Globus pallidus (tissue), 1 donor: ENCODE data around the gene THADA.

Experiments used
- DNase-seq: peaks from one replicate; pipeline ENCODE4 v3.0.0-alpha.2; 2015; ENCODE audit warnings: low spot score

Gene THADA

DNA sequence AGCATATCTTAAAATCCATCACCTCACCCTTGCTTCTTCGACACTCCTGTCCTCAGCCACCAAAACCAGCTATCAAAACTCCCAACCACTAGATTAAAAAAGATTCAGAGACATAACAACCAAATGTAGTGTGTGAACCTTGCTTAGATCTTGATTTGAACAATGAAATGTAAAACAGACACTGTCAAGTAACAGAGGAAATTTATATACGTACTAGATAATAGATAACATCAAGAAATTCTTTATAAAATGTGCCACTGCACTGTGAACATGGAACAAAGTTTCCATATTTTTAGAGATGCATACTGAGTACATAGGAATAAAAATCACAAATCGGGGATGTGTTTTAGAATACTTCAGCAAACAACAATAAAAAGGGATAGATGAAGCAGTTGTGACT, 86.0 kb downstream of the THADA start:
- DNase-seq, result no peak

GRCh38 chr2:43508209-43508608, 87.6 kb downstream of the THADA start:
- DNase-seq, result no peak

DNA sequence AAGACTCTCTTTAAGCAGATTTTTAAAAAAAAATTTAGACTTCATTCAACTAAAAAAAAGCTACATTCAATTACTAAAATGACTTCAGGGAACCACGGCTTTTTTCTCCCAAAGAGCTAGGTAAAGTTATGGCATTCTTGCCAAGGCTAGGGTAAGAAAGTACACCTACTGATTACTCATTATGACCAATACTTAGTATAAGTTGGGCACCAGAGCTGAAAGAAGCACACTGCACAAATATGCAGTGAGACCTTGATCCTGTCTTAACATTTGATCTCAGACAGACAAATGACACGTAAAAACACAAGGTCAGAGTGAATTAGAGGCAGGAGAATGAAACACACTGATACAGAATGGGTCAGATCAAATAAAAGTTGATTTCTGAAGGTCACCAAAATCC, 88.7 kb downstream of the THADA start:
- DNase-seq, result no peak

GRCh38 chr2:43495727-43496126, 100.1 kb downstream of the THADA start:
- DNase-seq, result no peak

GRCh38 chr2:43493954-43494353, 101.9 kb downstream of the THADA start:
- DNase-seq, result no peak

DNA sequence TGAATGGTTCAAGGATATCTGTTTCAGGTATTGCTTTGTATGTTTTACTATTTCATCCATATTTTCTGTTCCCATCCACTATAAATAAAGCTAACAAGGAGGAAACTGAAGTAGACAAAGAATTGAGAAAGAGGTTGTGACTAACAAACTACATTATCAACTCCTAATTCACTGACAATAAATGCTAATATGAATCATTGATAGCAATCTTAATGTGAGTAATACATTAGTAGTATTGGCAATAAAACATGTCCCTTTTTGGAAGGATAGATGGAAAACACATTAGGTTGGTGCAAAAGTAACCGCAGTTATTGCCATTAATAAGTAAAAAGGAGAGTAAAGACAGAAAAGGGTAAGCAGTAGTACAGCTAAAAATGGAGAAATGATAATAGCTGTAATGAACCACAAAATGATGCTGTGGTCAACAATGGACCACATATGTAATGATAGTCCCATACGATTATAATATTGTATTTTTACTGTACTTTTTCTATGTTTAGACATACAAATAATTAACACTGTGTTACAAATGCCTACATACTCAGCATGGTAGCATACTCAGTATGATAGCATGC, 104.7 kb downstream of the THADA start:
- DNase-seq, result no peak

GRCh38 chr2:43490252-43490786, 105.5 kb downstream of the THADA start:
- no peak for DNase-seq

DNA sequence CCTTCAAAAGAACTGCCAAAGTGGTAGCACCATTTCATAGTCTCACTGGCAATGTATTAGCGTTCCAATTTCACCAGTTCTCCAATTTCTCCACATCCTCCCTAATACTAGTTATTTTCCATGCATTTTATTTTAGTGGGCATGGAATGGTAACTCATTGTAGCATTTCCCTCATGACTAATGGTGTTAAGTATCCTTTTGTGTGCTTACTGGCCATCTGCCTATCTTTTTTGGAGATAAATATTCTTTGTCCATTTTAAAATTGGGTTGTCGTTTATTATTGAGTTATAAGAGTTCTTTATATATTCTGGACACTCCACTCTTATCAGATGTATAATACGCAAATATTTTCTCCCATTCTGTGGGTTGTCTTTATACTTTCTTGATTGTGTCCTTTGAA, 107.1 kb downstream of the THADA start:
- DNase-seq, result no peak

- DNase-seq, result no peak
These were observed 109.2 kb downstream of the THADA start for GRCh38 chr2:43486603-43487002.

DNA sequence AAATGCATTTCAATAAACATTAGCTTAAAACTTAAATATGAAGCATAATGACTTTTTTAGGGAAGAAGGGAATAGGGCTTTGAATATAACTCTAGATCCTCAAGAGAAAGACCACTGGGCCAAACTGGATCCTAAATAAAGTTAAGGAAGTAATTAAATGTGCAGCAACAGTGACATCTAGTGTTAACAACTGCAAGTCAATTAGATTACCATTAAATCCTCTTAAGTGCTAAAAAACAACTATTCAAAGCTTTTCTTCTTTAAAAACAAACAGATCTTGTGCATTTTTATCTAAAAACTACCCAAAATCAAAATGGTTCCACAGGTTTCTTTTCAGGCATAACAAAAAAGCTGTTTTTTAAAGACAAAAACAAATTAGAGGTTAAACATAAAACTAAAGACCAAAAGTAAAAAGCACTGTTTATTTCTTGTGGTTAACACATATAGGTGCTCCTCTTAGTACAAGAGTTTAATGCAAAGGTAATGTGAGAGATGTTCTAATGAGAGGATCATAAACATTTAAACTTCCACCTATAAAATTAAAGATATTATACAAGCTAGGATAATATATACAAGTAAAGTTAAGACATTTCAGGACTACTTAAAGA, 111.4 kb downstream of the THADA start:
- peak; percentile 74 for DNase-seq

DNA sequence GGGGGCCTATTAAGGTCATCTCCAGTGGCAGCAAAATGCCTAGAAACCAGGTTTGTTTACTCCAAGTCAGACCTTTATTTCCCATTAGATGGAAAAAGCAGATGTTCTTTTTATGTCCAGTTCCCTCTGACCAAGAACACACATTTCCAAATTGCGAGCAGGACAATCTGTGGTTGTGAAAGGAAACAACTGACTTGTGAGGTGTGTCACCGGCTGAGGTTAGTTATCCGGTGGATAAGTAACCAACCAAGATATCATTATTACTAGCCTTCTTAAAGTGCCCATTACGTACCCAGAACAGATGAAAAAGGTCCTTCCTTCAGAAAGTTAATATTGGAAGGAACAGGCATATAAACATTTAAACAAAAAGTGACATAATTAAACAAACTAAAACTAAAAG, 112.9 kb downstream of the THADA start:
- no peak for DNase-seq

- no peak for DNase-seq
These were observed 113.8 kb downstream of the THADA start for GRCh38 chr2:43481927-43482542.

GRCh38 chr2:43480874-43481273, 115.0 kb downstream of the THADA start:
- no peak for DNase-seq

- no peak for DNase-seq
These were observed 117.3 kb downstream of the THADA start for GRCh38 chr2:43478412-43479086.

GRCh38 chr2:43475922-43476321, 119.9 kb downstream of the THADA start:
- DNase-seq, result no peak

DNA sequence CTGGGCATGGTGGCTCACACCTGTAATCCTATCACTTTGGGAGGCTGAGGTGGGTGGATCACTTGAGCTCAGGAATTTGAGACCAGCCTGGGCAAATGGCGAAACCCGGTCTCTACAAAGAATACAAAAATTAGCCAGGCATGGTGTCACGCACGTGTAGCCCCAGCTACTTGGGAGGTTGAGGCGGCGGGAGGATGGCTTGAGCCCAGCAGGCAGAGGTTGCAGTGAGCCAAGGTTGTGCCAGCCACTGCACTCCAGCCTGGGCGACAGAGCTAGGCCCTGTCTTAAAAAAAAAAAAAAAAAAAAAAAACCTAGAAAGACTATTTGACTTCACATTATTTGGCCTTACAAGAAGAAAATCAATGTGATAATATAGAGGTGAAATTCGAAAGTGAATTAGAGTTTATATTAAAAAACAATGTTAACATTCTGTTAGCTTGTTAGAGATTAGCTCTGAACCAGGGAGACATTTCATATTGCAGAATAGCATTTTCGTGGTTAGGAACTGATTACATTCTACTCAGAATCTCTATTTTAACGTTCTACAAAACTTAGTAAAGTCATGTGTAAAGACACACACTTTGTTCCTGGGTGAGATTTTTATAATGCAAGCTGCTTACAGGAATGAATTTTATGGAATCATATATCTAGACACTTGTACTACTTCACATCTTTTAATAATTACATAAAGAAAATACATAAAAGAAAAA, 120.5 kb downstream of the THADA start:
- no peak for DNase-seq

DNA sequence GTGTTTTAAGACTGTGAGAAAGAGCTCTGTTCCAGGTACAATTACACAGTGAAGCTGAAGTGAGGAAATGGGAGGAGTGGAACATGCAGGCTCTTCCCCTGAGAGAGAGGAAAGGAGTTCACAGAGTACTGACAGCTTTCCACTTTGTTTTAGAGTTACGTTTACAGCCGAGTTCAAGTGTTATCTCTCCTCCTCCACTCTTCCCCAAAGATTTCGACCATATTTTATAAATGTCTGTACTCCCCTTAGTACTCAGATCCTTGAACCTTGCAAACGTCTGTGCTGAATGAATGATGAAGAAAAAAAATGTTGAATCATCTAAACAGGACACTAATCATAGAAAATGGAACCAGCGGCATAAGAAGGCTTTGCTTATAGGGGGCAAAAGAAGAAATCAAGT, 121.6 kb downstream of the THADA start:
- no peak for DNase-seq

- DNase-seq, result no peak
These were observed 122.1 kb downstream of the THADA start for GRCh38 chr2:43473767-43474166.

DNA sequence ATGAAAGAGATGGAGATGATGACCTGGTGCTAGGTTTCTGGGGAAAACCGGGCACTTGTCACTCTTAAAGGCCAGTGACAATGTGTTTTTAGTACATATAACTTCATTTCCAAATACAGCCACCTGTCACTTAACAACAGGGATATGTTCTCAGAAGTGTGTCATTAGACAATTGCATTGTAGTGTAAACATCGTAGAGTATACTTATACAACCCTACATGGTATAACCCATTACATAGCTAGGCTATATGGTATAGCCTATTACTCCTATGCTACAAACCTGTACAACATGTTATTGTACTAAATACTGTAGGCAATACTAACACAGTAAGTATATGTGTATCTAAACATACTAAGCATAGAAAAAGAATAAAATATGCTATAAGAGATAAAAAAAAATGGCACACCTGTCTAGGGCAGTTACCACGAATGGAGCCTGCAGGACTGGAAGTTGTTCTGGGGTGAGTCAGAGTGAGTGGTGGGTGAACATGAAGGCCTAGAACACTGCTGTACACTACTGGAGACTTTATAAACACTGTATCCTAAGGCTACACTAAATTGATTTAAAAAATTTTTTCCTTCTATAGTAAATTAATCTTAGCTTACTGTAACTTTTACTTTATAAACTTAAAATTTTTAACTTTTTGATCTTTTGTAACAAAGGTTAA, 123.2 kb downstream of the THADA start:
- no peak for DNase-seq

DNA sequence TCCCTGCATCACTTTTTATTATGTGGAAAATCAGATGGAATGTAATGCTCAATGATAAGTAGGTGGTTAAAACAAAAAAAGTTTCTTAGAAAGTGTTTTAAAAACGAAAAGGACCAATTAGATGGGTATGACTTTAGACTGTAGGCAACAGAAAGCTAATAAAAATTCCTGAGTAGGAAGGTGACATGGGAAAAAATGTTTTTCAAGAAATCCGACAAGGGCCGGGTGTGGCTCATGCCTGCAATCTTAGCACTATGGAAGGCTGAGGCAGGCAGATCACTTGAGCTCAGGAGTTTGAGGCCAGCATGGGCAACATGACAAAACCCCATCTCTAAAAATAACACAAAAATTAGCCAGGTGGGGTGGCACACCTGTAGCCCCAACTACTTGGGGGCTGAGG, 126.1 kb downstream of the THADA start:
- no peak for DNase-seq

DNA sequence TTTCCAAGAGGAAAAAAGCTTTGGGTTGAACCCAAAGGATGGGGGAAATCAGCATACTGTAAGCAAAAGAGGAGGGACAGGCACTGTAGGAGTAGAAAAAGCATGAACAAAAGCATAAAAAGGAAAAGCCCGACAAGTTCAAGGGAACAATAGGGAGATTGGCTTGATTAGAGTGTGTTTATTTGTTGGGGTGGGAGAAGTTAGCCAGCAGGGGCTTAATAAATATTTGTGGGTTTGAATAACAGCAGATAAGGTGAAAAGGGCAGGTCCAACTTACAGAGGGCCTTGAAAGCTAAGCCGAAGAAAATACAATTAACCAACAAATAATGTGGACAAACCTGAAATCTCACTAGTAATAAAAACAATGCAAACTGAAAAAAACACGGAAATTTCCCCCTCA, 126.7 kb downstream of the THADA start:
- DNase-seq, result no peak

GRCh38 chr2:43467891-43468290, 127.9 kb downstream of the THADA start:
- DNase-seq, result no peak
